ENCODE data around the gene AIPL1. TPM values are rescaled to one million over a fixed set of nuclear protein-coding genes. Genes with fewer than 3 reads are reported as not detected.

Gene AIPL1
- total and polyA plus RNA-seq, 2 donors (not counting 1 experiment from before 2014, with no cell fraction given) = not detected

DNA sequence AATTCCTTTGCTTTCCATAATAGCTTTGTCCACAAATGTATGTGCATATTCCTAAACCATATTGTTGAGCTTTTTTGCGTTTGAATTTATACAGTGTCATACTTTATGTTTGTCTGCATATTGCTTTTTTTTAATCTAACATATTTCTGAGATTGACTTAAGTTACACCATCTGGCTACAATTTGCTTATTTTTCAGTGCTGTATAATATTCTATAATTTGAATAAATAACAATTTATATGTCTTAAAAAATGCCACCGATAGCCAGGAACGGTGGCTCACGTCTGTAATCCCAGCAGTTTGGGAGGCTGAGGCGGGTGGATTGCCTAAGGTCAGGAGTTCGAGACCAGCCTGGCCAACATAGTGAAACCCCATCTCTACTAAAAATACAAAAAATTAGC is 7.9 kb upstream of the AIPL1 start:
- H3K27me3 ChIP-seq (replicated peaks in 1 of 4; ENCODE audit: control extremely low read depth in 1 of 4, control insufficient read depth in 3 of 4, insufficient read depth in 4 of 4, low read length in 3 of 4) = peaks cover 0 to 15% (median 6%) of the 10 kb centered on the region in 4 experiments
- H2AFZ ChIP-seq (ENCODE audit: insufficient read depth, low read depth, low read length, poor library complexity, severe bottlenecking) = no peak overlapping the region
- H3K4me1 ChIP-seq (ENCODE audit: control insufficient read depth in 2 of 2, insufficient read depth in 2 of 2, low read length in 2 of 2) = peaks cover 5 to 14% of the 10 kb centered on the region in 2 donors
- ChIA-PET CTCF (interaction anchor here (1.2 to 1.4 kb wide), 3 partner anchors 21 to 855 kb away, joined by 3 to 5 read pairs (median 5); no protein-coding TSS in a partner anchor), POLR2A (interaction anchor here (1.3 kb wide), 1 partner anchor 146 kb away, joined by 3 read pairs; no protein-coding TSS in a partner anchor)
- no peaks in the 10 kb centered on the region for H3K79me2 ChIP-seq (ENCODE audit: control insufficient read depth, insufficient read depth, low read length)
- Mint-ChIP-seq H3K27me3 (peaks cover 26% of the 10 kb centered on the region), H3K27ac (no peak overlapping the region), H3K4me1 (peaks cover 12% of the 10 kb centered on the region), H3K9me3 (ENCODE audit: insufficient read depth) (no peaks in the 10 kb centered on the region), H3K4me3 (no peak overlapping the region)
- DNase-seq (no peak), ATAC-seq (ENCODE audit: low read depth) (no peak)
- H3K9ac ChIP-seq (ENCODE audit: low read length) = no peak overlapping the region
- no peak overlapping the region for H3K27ac ChIP-seq (ENCODE audit: low read length in 2 of 2)
- no peaks in the 10 kb centered on the region for H3K9me3 ChIP-seq (ENCODE audit: control extremely low read depth in 1 of 3, control insufficient read depth in 2 of 3, insufficient read depth in 1 of 3, low read length in 2 of 3)
- no peaks in the 10 kb centered on the region for H4K20me1 ChIP-seq (ENCODE audit: control insufficient read depth, insufficient read depth, low read length, poor library complexity, severe bottlenecking)
- no CpG with 5 or more reads among the region's 6 CpGs for WGBS (ENCODE audit: insufficient coverage)
- peak overlapping the region; percentile 99 for H3K4me2 ChIP-seq (replicated peaks; ENCODE audit: low read depth, low read length, poor library complexity, severe bottlenecking)
- H3K36me3 ChIP-seq (replicated peaks in 1 of 2; ENCODE audit: control extremely low read depth in 1 of 2, control insufficient read depth in 1 of 2, extremely low read depth in 1 of 2, insufficient read depth in 2 of 2, low read length in 1 of 2) = no peaks in the 10 kb centered on the region
- intact Hi-C loops (cut with micrococcal nuclease) = no loop called here
- H3K4me3 ChIP-seq (ENCODE audit: control extremely low read depth in 1 of 5, extremely low read depth in 1 of 5, insufficient read depth in 1 of 5, low read depth in 2 of 5, low read length in 4 of 5) = no peak overlapping the region
- TF ChIP-seq, protein P1, sequence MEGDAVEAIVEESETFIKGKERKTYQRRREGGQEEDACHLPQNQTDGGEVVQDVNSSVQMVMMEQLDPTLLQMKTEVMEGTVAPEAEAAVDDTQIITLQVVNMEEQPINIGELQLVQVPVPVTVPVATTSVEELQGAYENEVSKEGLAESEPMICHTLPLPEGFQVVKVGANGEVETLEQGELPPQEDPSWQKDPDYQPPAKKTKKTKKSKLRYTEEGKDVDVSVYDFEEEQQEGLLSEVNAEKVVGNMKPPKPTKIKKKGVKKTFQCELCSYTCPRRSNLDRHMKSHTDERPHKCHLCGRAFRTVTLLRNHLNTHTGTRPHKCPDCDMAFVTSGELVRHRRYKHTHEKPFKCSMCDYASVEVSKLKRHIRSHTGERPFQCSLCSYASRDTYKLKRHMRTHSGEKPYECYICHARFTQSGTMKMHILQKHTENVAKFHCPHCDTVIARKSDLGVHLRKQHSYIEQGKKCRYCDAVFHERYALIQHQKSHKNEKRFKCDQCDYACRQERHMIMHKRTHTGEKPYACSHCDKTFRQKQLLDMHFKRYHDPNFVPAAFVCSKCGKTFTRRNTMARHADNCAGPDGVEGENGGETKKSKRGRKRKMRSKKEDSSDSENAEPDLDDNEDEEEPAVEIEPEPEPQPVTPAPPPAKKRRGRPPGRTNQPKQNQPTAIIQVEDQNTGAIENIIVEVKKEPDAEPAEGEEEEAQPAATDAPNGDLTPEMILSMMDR (IDR thresholded peaks at IDR 0.05) = no peak
- TF ChIP-seq EZH2 (IDR thresholded peaks at IDR 0.05; ENCODE audit: borderline replicate concordance, insufficient read depth, low read depth, low read length, poor library complexity, severe bottlenecking) = no peak

DNA sequence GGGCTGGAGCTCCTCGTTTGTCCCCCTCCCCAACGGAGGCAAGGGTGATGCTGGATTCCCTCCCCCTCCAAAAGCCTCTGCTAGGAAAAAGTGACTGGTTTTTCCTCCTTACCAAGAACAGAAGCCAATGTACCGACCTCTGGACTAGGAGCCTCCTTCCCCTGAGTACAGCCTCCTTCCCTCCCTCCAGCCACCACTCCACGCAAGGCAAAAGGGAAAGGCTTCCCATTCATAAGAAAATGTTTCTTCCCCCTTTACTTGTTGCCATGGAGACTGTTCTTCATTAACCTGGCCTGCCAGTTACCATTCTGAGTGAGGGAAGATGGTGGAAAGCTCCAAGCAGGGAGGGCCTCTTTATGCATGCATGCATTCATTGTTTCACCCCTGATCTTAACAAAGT is 5.0 kb upstream of the AIPL1 start:
- Histone ChIP-seq H3K27ac (ENCODE audit: low read length in 2 of 2) (no peak overlapping the region), H2AFZ (ENCODE audit: insufficient read depth, low read depth, low read length, poor library complexity, severe bottlenecking) (no peak overlapping the region), H3K9ac (ENCODE audit: low read length) (no peak overlapping the region), H3K36me3 (replicated peaks in 1 of 2; ENCODE audit: control extremely low read depth in 1 of 2, control insufficient read depth in 1 of 2, extremely low read depth in 1 of 2, insufficient read depth in 2 of 2, low read length in 1 of 2) (no peaks in the 10 kb centered on the region), H3K27me3 (replicated peaks in 1 of 4; ENCODE audit: control extremely low read depth in 1 of 4, control insufficient read depth in 3 of 4, insufficient read depth in 4 of 4, low read length in 3 of 4) (peaks cover 0 to 15% (median 6%) of the 10 kb centered on the region in 4 experiments), H3K4me2 (replicated peaks; ENCODE audit: low read depth, low read length, poor library complexity, severe bottlenecking) (no peak overlapping the region), H3K79me2 (ENCODE audit: control insufficient read depth, insufficient read depth, low read length) (no peaks in the 10 kb centered on the region), H3K9me3 (ENCODE audit: control extremely low read depth in 1 of 3, control insufficient read depth in 2 of 3, insufficient read depth in 1 of 3, low read length in 2 of 3) (no peaks in the 10 kb centered on the region), H4K20me1 (ENCODE audit: control insufficient read depth, insufficient read depth, low read length, poor library complexity, severe bottlenecking) (no peaks in the 10 kb centered on the region), H3K4me3 (ENCODE audit: control extremely low read depth in 1 of 5, extremely low read depth in 1 of 5, insufficient read depth in 1 of 5, low read depth in 2 of 5, low read length in 4 of 5) (no peak overlapping the region), H3K4me1 (ENCODE audit: control insufficient read depth in 2 of 2, insufficient read depth in 2 of 2, low read length in 2 of 2) (peaks cover 5 to 14% of the 10 kb centered on the region in 2 donors)
- Mint-ChIP-seq H3K27ac (no peak overlapping the region), H3K4me1 (peaks cover 14% of the 10 kb centered on the region), H3K9me3 (ENCODE audit: insufficient read depth) (no peaks in the 10 kb centered on the region), H3K27me3 (peaks cover 39% of the 10 kb centered on the region), H3K4me3 (no peak overlapping the region)
- intact Hi-C loops (cut with micrococcal nuclease) = loop anchor here (5.0 kb wide), 1 partner anchor 733 kb away; no protein-coding TSS in a partner anchor
- TF ChIP-seq, protein P1 (IDR thresholded peaks at IDR 0.05) = no peak
- TF ChIP-seq EZH2 (IDR thresholded peaks at IDR 0.05; ENCODE audit: borderline replicate concordance, insufficient read depth, low read depth, low read length, poor library complexity, severe bottlenecking) = no peak
- ChIA-PET CTCF (interaction anchor here (1.8 to 1.9 kb wide), 2 partner anchors 33 to 847 kb away, joined by 5 to 6 read pairs; no protein-coding TSS in a partner anchor), POLR2A (no interaction called here)
- ATAC-seq (ENCODE audit: low read depth) = no peak
- no peak for DNase-seq
- 55% methylated on average over 2 of the region's 4 CpGs for WGBS (ENCODE audit: insufficient coverage)
